ENCODE results near the gene C16orf87.

C16orf87 gene

DNA sequence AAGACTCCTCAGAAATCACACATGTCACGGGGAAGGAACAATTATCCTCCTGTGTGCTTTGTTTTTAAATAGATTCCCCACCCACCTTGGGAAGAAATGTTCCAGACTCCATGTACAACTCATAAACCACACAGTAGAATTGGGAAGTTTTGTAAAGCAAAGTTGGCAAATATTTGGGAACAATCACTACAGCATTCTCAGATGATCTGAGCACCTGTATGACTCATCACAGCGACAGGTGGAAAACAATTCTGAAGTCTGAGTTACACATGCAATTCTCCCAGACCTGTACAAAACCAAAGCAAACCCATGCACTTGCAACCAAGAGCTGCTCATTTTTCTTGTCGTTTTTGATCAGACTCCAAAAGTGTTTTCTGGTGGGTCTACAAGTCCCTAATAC, 68.4 kb downstream of the C16orf87 start:
- no peak for ATAC-seq
- Mint-ChIP-seq H3K9me3 (no peaks in the 10 kb centered on the region), H3K36me3 (no peaks in the 10 kb centered on the region), H3K27ac (no peak overlapping the region), H3K4me1 (peaks cover 15% of the 10 kb centered on the region), H3K27me3 (no peaks in the 10 kb centered on the region), H3K4me3 (no peak overlapping the region)

DNA sequence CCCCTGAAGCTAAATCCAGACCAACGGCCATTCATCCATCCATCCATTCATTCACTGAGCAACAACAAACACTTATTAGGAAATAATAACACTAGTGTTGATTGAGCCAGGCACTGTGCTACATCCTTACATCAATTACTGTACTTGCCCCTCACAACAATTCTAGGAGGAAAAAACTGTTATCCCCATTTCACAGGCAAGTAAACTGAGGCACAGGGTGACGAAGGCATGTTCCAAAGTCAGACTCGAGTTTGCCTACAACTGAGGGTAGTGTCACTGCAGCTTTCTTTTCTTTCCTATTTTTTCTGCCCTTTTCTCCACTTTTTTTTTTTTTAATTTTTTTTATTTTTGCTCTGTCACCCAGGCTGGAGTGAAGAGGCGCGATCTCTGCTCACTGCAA, 71.7 kb downstream of the C16orf87 start:
- Mint-ChIP-seq H3K9me3 (no peaks in the 10 kb centered on the region), H3K27ac (no peak overlapping the region), H3K4me3 (no peak overlapping the region), H3K27me3 (no peaks in the 10 kb centered on the region), H3K36me3 (no peaks in the 10 kb centered on the region), H3K4me1 (peaks cover 11% of the 10 kb centered on the region)
- no peak for ATAC-seq

DNA sequence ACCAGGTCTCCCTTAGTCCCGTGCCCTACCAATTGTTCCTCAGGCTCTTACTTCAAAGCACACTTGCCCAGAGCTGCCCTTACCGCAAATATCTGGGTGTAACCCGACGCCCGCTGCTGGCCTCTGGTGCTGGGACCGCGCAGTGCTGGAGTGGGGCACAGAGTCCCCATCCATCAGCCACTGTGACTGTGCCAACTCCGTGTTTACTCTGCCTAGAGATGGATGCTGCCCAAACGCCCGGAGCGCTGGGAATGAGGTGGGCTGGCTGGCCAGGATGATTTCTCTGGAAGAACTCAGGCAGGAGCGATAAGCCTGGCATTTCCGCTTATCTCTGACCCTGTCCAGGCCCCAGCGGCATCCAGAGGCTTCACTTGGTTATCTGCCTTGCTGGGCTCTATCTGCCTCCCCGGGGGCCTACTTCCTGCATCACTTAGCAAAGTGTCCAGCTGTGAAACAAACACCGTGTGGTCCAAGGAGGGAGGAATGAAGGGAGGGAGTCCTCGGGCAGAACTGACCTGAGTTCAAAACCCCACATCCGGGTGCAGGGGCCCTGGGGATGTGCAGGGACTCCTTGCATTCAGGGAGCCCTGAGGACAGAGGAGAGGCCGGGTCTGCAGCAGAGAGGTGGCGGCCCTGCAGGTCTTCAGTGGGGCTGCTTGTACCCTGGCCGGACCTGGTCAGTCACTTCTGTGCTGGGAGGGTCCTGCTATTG, 73.5 kb downstream of the C16orf87 start:
- H3K4me3 Mint-ChIP-seq, result no peak overlapping the region
- no peaks in the 10 kb centered on the region for H3K9me3 Mint-ChIP-seq
- no peak for ATAC-seq
- H3K36me3 Mint-ChIP-seq, result no peaks in the 10 kb centered on the region
- H3K27ac Mint-ChIP-seq, result no peak overlapping the region
- no peaks in the 10 kb centered on the region for H3K27me3 Mint-ChIP-seq
- H3K4me1 Mint-ChIP-seq, result peaks cover 11% of the 10 kb centered on the region

DNA sequence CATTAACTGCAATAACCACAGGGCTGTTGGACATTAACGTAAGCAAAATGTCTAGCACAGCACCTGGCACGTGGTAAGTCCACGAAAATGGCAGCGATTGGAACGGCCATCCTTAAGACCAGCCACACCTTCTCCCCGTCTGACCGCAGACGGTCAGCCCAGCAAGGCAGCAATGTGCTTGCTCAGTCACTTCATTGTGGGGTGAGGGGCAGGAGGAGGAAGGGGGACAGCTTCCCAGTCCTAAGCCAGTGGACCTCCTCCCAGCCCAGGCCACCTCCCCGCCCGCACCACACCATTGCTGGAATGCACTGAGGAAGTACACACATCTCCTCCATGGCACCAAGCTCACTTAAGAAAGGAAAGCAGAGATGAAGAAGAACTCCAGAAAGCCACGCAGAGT, 74.2 kb downstream of the C16orf87 start:
- H3K36me3 Mint-ChIP-seq, result no peaks in the 10 kb centered on the region
- H3K27me3 Mint-ChIP-seq, result no peaks in the 10 kb centered on the region
- no peak for ATAC-seq
- peaks cover 11% of the 10 kb centered on the region for H3K4me1 Mint-ChIP-seq
- H3K9me3 Mint-ChIP-seq, result no peaks in the 10 kb centered on the region
- H3K4me3 Mint-ChIP-seq, result no peak overlapping the region
- no peak overlapping the region for H3K27ac Mint-ChIP-seq

DNA sequence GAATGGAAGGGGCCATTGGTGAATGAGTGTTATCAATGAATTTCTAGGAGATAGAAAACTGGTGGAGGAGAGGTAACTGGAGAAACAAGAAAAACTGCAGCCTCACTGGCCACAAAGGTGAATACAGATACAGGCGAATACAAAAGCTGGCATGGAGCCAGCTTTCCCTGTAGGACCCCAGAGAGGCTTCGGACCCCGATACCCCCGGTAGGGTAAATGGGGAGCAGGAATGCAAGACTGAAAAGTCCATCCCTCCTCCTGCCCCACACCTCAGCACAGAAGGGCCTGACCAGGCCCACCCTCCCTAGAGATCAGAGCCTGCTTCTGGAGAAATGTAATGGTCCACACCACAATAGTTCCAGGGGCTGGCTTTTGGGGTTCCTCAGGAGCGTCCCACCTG, 78.0 kb downstream of the C16orf87 start:
- H3K4me3 Mint-ChIP-seq, result no peak overlapping the region
- no peaks in the 10 kb centered on the region for H3K9me3 Mint-ChIP-seq
- peak overlapping the region; percentile 37 for H3K27ac Mint-ChIP-seq
- no peak for ATAC-seq
- no peaks in the 10 kb centered on the region for H3K36me3 Mint-ChIP-seq
- H3K27me3 Mint-ChIP-seq, result no peaks in the 10 kb centered on the region
- peaks cover 24% of the 10 kb centered on the region for H3K4me1 Mint-ChIP-seq

DNA sequence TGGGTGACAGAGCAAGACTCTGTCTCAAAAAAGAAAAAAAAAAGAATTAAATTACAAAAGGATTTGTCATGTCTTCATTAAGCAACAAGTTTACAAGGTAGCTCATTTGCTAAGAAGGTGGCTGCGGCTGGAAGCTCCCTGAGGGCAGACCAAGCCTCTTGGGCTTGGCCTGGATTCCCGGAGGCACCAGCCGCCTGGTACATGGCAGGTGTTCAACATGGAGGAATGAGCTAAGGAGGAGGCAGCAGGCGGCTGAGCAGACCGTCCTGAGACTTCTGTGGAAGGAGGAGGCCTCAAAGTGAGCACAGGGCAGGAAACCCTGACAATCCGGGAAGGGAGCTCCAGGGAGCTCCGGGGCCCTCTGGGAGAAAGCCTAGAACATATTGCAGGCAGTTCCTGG, 79.6 kb downstream of the C16orf87 start:
- no peaks in the 10 kb centered on the region for H3K9me3 Mint-ChIP-seq
- H3K4me3 Mint-ChIP-seq, result no peak overlapping the region
- H3K4me1 Mint-ChIP-seq, result peaks cover 24% of the 10 kb centered on the region
- H3K36me3 Mint-ChIP-seq, result no peaks in the 10 kb centered on the region
- no peak for ATAC-seq
- no peaks in the 10 kb centered on the region for H3K27me3 Mint-ChIP-seq
- H3K27ac Mint-ChIP-seq, result no peak overlapping the region

DNA sequence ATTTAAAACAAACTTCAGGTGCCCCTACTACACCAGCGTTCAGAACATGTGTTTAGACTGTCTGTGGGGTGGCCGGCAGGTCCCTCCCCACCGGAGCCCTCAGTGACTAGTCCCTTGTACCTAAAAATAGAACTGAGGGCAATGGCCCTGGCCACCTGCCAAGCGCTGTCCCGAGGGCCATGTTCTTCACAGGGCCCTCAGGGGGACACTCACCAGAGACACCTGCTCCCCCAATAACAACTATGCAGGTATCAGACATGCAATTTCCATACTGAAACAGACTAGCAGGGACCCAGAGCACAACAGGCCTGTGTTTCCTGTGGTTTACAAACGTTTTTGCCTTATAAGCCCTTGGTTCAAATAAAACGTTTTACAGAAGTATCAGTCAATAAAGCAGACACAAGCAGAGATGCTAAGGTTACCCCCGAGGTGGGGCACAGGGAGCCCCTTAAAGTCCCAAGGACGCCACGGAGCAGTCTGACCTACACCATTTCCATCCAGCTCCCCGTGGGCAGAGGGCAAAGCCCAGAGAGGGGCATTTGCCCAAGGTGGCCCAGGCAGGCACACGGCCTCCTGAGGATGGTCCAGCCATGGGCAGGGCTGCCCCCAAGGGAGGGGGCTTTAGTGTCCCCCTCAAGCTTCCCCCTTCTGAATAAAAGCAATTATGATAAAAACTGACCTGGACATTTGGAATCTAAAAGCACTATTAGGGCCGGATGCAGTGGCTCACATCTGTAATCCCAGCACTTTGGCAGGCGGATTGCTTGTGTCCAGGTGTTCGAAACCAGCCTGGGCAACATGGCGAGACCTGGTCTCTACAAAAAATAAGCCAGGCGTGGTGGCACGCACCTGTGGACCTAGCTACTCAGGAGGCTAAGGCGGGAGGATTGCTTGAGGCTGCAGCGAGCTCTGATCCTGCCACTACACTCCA, 81.9 kb downstream of the C16orf87 start:
- no peaks in the 10 kb centered on the region for H3K36me3 Mint-ChIP-seq
- H3K27me3 Mint-ChIP-seq, result no peaks in the 10 kb centered on the region
- H3K27ac Mint-ChIP-seq, result peak overlapping the region; percentile 17
- no peak overlapping the region for H3K4me3 Mint-ChIP-seq
- no peaks in the 10 kb centered on the region for H3K9me3 Mint-ChIP-seq
- H3K4me1 Mint-ChIP-seq, result peaks cover 12% of the 10 kb centered on the region
- ATAC-seq, result peak; percentile 67

DNA sequence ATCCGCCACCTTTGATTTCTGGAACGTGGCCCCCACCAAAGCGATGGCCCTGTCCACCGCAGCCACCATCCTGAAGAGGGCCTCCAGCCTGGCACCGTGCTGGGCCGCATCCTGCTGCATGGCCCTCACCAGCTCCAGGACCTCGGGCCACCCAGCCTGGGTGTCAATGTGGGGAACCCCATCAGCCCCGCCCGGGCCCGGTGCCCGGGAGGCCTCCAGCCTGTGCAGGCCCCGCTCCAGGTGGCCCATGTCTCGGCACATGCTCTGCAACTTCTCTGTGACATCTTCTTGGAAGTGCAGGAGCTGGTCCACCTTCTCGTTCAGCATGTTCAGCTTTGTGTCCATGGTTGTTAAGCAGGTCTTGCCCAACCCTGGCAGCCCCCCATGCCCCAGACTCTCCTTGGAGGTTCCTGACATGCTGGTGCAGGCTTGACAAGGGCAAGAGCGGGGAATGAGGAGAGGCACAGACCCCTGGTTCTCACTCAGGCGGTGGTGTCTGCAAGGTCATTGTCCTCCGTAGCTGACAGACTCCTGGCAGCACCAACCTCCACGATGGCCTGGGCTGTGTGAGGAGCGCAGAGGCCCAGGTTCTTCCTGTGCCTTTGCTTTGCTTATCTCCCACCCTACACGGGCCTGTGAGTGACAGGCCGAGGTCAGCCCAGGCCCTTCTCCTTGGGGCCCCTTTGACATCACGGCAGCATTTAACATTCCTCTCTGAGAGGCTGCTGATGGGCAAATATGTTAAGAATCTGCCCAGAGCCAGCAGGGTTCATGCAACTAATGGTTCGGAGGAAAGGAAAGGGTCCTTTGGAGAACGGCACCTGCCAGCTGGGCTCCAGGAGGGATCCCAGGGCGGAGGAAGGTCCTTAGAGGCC, 83.0 kb downstream of the C16orf87 start, which contains the start of gene MYLK3:
MYLK3 (minus strand) TSS at position 568 of the 875 bp plus-strand sequence; CDS start at position 417, 151 bp downstream.
- Mint-ChIP-seq H3K9me3 (no peaks in the 10 kb centered on the region), H3K27me3 (no peaks in the 10 kb centered on the region)
- ATAC-seq, result peak; percentile 37

DNA sequence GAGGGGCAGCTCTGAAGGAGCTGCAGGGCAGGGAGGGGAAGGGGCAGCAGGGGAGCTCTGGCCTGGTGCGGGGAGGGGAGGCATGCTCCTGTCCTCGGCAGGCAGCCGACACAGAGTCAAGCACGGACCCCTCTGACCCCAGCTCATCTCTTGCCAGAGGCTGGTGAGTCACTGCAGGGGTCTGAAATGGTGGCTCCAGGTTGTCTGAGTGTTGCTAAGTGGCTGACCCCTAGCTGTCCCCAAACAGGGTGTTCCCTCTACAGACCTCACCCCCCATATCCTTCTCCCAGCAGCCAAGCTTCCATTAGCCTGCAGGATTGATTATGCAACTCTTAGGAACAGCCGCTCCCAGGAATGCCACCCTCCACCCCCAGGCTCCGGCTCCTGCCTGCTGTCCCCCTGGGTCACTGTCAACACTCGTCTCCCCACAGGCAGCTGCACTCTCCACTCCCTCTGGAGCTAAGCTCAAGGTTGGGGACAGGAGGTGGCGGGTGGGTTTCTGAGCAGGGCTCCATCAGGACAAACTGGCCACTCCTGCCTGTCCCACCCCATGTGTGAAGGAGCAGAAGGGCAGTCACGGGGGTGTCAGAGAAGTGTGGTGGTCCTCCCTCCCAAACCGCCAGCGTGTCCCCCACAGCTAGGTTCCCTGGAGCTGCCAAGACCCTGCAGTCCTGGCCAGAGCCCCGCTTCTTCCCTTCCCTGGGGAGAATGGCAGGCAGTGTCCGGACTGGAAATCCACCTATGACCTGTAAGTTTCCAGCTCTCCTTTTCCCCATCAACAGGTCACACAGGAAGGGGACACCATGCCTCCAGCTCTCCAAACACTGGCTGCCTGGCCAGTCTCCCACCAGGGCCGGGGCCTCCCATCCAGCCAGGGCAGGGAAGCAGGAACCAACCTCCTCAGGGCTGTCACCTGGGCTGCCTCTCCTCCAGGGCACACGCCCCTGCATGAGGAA, 83.9 kb downstream of the C16orf87 start:
- Mint-ChIP-seq H3K36me3 (no peaks in the 10 kb centered on the region), H3K27me3 (no peaks in the 10 kb centered on the region), H3K4me1 (peaks cover 28% of the 10 kb centered on the region), H3K4me3 (no peak overlapping the region), H3K9me3 (no peaks in the 10 kb centered on the region), H3K27ac (no peak overlapping the region)
- no peak for ATAC-seq

More for the DNA sequence above, 83.0 kb downstream of the C16orf87 start, which contains the start of gene MYLK3:
- H3K4me1 Mint-ChIP-seq, result peaks cover 21% of the 10 kb centered on the region
- no peaks in the 10 kb centered on the region for H3K36me3 Mint-ChIP-seq
- peak within 1 kb of the TSS; percentile 17 for H3K27ac Mint-ChIP-seq
- H3K4me3 Mint-ChIP-seq, result no peak within 1 kb of the TSS

Data from stimulated activated memory B cell treated with anti-CD40 and anti-IgM and Interleukin-4, amounts not matched to agents 10 μg/mL and 1 μg/mL and 100 μg/mL, for 72 hours (primary cell).